Skin of body (tissue), 2 donors: ENCODE results near the gene FKBP6. TPM values are rescaled to one million over a fixed set of nuclear protein-coding genes. Genes with fewer than 3 reads are reported as not detected.
"Not testable (repeated sequence)": the region's sequence is repeated elsewhere in the genome, so short reads cannot be mapped to it uniquely, and the experiment has no call there.

Experiments used
- DNase-seq: peaks from one replicate; lab custom pipeline; 2025; lab: John Stamatoyannopoulos, UW
- total RNA-seq: library from RNA; depleted of rRNA; stranded (reverse); fragments of >200 nt; gene quantifications from one replicate; pipeline ENCODE4 v1.2.3, GENCODE V29; 2014

Gene FKBP6
- total RNA-seq, 1 donor from 2014 or later: not detected

DNA sequence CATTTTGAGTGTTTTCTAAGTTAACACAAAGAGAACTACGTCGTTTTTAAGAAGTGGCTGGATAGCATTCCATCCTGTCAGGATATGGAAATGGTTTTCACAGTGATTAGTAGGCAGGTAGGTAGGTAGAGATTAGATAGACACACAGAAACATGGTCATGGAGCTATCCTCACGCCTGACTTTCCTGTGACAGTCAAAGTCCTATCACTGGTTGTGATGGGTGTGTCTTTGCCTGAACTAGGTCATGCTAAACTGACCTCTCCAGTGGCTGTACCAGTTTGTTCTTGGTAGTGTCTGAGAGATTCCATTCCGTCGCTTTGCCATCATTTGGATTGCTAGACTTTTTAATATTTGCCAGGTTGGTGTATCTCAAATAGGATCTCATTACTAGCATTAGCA lies 28.2 kb downstream of the FKBP6 start:
- no peak for DNase-seq

DNA sequence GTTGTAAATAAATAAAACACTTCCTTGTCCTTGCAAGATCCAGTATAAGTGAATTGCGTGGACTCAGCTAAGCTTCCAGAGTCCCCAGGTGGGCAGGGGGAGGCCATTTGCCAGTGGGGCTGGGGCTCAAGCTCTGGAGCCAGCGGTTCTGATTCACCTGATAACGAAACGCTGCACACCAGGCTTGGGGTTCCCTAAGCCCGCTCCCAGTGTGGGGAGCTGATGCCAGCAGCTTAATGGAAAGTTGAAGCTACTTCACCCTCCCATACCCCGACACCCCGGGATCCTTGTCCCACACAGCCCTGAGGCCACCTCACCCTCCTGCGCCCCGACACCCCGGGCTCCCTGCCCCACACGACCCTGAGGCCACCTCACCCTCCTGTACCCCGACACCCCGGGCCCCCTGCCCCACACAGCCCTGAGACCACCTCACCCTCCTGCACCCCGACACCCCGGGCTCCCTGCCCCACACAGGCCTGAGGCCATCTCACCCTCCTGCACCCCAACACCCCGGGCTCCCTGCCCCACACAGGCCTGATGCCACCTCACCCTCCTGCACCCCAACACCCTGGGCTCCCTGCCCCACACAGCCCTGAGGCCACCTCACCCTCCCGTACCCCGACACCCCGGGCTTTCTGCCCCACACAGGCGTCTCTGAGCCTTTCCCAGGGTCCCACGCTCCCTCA lies 30.8 kb downstream of the FKBP6 start:
- DNase-seq: no peak

DNA sequence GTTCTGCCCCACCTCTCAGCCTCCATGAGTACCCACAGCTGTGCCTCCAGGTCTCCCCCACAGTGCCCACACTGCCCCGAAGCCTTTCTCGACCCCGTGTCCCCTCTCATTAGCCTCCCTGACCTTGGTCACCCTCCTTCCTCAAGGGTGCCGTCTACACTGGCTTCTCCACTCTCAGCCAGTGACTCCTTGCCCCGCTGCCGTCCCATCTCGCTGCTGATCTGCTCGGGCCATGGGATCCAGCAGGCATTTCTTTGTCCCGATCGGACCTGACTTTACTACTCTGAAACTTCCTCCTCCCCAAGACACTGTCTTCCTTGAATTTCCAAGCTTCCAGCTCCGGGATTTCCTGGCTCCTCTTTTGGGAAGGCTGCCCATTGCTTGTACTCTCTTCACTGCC lies 31.3 kb downstream of the FKBP6 start:
- DNase-seq: no peak

DNA sequence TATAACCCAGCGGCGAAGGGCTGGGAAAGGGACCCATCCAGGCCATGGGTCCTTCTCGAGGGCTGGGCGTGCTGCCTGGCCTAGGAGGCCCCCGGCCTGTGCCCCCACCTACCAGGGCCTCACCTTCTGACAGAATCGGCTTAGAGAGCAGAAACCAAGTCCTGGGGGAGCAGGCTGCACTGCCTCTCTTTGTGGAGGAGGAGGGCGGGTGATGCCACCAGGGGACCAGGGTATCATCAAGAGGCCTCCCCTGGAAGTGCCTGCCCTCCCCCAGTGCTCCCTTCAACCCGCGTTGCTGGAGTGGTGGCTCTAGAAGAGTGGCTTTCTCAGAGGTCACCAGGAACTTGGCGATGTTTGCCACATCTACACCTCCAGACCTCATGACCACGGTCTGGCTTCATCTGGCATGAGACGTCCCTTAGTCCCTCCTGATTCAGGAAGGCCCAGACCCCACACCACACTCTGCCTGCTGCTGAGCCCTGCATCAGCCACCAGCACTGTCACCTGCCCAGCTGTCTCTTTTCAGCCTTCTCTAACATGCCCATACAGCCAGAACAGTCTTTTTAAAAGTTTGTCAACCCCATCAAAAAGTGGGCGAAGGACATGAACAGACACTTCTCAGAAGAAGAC lies 31.9 kb downstream of the FKBP6 start:
- DNase-seq: no peak

DNA sequence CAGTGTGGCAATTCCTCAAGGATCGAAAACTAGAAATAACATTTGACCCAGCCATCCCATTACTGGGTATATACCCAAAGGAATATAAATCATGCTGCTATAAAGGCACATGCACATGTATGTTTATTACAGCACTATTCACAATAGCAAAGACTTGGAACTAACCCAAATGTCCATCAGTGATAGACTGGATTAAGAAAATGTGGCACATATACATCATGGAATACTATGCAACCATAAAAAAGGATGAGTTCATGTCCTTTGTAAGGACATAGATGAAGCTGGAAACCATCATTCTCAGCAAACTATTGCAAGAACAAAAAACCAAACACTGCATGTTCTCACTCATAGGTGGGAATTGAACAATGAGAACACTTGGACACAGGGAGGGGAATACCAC lies 32.6 kb downstream of the FKBP6 start:
- not testable (repeated sequence) for DNase-seq

DNA sequence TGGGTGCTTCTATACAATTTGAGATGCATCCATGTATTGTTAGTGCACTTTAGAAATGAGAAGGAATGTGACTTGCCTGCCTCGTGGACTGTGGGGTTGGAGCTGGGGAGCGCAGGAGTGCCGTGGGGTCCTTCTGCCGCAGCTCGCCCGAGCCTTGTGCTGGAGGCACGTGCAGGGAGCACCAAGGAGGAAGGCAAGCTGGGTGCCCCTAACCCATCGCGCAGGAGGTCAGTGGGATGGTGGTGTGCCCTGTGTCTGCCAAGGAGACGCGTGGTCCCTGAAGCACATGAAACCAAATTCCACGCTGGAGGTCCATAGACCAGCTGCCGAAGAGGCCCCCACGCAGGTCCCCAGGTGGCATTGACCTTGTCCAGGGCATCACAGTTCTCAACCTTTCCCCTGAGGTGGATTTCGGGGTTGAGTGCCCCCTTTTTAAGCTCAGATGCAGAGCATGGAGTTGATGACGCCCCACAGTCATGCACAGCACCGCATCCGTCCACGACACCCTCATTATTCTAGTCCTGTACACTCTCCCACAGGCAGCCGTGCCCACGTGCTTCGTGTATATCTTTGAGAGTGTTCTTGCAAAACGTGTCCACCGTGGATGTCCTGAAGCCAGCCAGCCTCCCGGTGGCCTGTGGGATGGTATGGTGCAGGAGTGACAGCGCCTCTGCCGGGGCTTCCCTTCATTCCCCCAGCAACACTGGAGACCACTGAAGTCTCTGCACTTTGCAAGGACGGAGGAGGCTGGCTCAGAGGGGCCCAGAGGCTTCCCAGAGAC lies 35.5 kb downstream of the FKBP6 start:
- DNase-seq: no peak

DNA sequence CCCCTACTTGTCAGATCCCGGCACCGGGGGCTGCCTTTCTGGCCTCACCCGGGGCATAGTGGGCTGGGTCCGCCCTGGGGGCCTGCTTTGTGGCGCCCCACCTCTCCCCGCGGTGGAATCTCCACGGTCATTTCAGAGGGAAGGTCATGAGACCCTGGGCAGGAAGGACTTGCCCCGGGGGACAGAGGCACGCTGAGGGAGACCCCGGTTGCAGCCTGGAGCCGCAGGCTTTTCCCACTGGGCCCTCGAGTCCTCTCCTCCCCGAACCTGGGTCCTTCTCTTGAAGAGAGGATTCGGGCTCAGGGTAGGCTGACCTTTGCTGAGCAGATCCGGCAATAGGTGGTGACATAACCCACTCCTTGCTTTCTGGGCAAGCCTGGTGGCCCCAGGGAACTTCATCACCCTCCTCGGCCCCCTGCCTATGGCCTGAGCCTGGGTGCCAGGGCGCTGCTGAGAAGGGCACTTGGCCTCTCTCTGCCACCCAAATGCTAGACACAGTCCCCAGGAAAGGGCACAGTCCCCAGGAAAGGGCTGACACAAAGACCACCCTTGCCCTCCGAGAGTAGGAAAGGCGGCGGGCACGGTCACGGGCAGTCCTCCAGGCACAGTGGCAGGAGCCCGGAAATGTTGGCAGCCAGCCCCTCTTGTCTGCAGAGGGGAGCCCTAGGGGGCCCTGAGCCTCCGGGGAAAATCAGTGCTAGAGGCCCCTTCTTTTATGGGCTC lies 36.2 kb downstream of the FKBP6 start:
- no peak for DNase-seq

DNA sequence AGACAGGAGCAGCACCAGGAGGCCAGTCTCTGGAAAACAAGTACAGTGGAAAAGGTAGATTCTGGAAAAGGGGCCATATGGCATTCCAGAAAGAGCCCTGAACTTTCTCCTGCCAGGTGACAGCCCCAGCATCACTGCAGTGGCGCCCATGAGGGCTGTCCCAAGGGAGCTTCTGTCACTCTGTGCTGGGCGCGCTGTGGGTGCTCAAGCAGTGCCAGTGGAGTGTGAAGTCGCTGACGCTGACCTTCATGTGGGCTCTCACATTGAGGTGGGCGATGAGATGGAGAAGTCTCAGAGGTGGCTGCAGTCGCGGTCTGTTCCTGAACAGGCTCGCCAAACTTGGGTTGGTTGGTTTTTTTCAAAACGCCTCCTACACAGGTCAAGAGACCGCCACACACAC lies 38.2 kb downstream of the FKBP6 start:
- no peak for DNase-seq

DNA sequence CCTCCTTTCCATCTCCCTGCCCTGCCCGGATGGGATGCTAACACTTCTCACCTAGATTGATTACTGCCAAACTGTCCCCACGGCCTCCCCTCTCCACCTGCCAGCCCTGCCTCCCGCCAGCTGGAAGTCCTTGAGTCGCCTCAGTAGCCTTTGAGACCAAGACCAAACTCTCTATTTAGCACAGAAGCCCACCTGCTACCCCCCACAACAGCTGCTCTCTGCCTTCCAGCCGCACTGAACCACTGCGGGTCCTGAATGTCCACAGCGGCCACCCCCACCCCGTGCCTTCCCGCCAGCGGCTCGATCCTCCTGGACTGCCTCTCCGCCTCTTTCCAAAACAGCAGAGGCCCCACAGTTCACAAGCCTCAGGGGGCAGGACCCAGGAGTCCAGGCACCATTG lies 39.0 kb downstream of the FKBP6 start:
- no peak for DNase-seq

DNA sequence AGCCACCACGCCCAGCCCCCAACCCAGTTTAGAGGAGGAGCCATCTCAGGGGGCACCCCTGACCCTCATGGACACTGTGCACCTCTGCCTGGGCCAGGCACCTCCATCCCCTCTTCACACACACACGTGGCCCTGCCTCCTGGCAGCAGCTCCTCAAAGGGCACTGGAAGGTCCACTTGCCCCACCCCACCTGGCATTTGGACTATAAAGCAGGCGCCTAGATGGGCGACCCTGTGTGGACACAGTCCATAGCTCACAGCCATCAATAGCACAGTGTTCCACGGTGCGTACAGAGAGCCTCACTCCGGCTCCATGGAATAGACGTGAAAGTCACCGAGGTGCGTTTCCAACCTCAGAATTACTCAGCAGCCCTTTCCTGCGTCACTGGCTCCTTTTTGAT lies 41.0 kb downstream of the FKBP6 start:
- DNase-seq: no peak

DNA sequence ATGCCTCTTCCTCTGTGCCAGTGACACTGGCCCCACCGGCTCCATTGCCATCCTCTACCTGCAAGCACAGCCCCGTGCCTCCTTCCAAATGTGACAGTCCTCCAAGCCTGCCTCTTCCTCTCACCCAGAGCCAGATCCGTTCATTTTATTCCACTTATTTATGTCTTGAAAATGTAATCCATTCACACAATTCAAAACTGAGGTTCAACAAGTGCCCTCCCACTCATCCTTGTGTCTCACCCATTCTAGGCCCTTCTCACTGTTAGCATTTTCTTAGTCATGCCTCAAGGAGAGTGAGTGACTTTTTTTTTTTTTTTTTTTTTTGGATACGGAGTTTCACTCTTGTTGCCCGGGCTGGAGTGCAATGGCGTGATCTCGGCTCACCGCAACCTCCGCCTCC lies 41.7 kb downstream of the FKBP6 start:
- DNase-seq: no peak

DNA sequence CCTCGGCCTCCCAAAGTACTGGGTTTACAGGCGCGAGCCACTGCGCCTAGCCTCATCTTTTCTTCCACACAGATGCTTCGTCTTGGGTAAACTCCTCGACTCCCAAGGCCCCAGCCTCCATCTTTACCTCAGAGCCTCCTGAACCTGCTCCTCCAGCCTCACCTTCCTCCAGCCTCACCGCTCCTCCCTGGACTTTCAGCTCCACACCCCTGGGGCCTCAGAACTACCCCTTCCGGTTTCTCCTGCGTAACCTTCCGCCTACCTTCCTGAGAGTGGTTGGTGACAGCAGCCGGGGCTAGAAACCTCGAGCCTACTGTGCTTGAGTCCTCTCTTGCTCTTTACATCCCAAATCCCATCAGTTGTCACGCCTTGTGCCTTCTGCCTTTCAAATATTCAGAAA lies 45.8 kb downstream of the FKBP6 start:
- DNase-seq: no peak

DNA sequence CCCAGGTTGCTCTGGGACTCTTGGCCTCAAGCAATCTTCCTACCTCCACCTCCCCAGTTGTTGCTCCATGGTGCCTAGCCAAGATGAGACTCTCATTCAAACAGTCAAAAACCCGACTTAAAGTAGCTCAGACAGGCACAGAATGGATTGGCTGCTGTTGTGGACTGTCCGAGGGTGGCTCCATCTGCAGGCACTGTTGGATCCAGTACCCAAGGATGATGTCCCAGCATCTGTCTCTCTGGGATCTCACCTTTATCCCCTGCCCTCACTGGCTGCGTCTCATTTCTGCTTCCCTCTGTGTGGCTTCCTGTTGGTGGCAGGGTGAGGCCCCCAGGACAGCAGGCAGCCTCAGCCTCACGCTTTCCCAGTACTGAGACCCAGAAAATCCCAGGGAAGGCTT lies 48.3 kb downstream of the FKBP6 start:
- DNase-seq: not testable (repeated sequence)

DNA sequence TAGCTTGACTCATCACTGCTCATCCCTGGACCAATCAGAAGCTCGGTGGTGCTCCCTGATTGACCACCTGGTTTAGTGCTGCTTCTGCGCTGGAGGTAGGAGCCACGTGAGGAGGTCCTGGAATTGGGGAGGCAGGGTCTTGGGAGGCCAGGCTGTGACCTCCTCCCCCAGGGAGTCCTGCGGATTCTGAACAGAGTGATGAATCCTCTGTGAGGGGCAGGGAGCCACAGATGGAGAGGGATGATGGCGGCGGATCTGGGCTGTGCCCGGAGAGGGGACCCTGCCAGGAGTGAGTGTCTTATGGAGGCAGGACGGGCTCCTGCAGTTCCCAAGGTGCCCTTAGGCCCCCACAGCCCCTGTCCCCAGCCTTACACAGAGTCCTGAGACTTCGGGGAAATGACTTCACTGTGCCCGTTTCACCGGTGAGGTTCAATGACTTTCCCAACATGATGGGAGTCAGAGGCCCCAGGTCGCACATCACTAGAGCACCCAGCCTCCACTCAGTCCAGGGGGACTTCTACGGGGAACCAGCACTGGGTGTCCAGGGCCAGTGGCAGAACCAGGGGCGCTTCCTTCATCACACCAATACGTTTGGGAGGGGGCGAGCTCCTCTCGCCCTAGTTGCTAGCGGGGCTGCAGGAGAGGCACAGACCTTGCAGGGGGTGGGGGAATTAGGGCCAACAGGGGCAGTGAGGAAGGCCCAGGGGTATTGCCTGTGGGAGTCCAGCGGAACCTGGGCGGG lies 48.9 kb downstream of the FKBP6 start:
- DNase-seq: no peak

DNA sequence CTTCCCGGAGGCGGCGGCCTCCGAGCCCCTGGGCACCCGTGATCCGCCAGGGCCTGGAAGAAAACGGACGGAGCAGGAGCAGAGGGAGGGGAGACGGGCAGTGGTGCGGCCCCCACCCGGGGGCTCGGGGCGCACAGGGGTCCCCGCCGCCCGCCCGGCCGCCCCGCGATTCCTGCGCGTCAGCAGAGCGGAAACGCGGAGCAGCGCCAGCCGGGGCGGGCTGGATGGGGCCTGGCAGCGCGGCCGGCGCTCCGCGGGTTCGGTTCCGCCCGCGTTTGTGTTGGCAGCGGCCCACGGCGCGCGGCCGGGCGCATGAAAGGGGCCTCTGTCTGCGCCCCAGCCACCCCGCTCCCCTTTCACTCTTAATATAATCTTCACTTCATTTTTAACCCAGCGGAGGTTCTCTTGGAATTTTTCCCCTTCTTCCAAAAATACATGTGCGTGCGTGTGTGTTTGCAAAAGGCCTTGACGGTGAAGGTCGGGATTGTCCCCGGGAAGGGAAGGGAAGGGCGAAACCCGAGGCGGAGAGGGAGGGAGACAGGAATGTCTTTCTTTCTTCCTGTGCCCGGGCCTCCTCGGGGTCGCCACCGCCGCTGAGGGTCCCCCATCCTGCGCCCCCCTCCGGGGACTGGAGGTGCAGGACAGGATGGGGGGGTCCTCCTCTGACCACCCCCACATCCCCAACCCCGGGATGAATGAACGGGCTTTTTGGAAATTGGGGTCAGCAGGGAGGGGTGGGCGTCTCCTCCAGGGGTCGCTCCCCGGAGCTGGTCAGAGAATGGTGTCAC lies 49.6 kb downstream of the FKBP6 start:
- DNase-seq: not testable (repeated sequence)

DNA sequence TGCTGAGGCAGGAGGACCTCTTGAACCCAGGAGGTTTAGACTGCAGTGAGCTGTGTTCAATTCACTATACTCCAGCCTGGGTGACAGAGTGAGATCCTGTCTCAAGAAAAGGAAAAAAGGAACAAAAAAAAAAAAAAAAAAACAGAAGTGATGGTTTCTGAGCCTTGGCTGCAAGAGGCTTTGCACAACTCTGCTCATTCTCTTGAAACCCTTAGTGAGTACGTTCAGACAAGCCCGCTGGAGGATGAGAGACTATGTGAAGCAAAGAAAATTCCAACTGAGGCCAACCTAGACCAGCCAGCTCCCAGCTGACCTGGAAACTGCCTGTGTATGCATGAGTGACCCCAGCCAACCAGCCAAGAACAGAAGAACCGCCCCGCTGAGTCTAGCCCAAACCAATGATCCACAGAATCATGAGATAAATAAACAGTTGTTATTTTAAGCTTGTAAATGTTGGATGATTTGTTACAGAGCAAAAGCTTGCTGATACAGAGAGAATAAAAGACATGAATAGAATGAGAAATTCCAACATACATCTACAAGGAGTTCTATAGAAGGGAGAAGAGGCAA lies 55.1 kb downstream of the FKBP6 start:
- DNase-seq: no peak

DNA sequence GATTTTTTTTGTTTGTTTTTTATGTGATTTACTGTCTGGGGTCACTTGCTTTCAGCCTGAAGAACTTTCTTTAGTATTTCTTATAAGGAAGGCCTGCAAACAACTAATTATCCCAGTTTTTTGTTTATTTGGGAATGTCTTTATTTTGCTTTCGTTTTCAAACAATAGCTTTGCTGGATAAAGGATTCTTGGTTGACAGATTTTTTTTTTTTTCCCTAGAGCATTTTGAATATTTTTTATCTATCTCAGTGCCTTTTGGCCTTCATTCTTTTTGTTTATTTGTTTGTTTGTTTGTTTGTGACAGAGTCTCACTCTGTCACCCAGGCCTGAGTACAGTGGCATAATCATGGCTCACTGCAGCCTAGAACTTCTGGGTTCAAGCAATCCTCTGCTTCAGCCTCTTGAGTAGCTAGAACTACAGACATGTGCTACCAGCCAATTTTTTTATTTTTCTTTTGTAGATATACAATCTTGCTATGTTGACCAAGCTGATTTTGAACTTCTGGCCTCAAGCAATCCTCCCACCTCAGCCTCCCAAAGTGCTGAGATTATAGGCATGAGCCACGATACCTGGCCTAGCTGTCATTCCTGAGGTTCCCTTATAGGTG lies 59.4 kb downstream of the FKBP6 start:
- no peak for DNase-seq

DNA sequence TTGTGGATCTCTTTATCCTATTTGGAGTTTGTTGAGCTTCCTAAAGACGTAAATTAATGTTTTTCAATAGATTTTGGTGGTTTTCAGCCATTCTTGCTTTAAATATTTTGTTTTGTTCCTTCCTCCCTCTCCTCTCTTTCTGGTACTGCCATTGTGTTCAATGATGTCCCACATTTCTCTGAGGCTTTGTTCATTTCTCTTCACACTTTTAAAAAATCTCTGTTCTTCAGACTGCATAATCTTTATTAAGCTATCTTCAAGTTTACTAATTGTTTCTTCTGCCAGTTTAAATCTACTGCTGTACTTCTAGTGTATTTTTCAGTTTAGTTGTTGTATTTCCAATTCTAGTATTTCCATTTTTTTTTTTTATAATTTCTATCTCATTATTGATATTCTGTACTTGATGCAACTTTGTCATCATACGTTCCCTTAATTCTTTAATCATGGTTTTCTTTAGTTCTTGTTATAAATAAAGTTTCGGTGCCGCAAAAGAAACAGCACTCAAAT lies 60.0 kb downstream of the FKBP6 start:
- no peak for DNase-seq

DNA sequence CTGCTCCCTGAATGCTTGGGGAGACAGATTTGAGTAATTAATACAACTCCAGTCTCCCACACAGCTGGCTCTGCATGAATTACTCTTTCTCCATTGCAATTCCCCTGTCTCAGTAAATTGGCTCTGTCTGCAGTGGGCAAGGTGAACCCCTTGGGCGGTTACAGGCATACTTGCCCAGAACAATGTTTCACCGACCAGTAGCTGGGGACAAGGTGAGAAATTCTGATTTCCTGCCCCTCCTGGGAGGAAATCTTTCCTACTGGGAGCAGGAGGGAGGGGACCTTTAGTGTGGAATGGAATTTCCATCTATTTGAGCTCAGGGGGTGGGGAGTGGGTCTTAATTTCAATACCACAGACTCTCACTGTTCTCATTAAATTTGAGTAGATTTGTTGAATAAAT lies 63.4 kb downstream of the FKBP6 start:
- DNase-seq: no peak

DNA sequence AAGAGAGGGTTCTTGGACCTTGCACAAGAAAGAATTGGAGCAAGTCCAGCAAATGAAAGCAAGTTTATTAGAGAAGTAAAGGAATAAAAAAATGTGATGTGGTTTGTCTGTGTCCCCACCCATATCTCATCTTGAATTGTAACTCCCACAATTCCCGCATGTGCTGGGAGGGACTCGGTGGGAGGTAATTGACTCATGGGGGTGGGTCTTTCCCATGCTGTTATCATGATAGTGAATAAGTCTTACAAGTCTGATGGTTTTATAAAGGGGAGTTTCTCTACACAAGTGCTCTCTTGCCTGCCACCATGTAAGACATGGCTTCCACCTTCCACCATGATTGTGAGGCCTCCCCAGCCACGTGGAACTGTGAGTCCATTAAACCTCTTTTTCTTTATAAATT lies 66.5 kb downstream of the FKBP6 start:
- DNase-seq: no peak
